ENCODE measurements around the gene EXOC8. TPM values are rescaled to one million over a fixed set of nuclear protein-coding genes. Genes with fewer than 3 reads are reported as not detected.

Gene EXOC8
- total RNA-seq, 1 experiment from 2014 or later, result 24.5 TPM

DNA sequence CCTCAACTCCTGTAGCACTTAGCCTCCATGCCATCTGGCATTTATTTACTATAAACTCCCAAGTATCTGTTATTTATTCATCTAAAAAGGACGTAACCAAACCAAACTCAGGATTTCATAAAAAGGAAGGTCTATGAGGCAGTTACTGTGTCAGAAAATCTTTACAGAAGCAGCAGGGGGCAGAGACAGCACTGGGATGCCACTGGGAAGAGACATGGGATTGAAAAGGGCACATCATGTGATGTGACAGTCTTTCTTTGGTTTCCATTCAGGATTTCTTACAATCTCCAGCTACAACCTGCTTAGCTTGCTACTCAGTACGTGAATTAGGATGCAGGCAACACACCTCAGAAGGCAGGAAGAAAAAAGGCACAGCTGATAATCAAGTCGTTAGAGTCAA, 31.6 kb upstream of the EXOC8 start:
- no peak overlapping the region for H3K27ac Mint-ChIP-seq (ENCODE audit: unreplicated experiment)
- H3K4me3 Mint-ChIP-seq (ENCODE audit: low read depth, unreplicated experiment), result no peak overlapping the region

GRCh38 chr1:231364192-231364591, 26.5 kb upstream of the EXOC8 start:
- DNase-seq, result no peak
- CTCF ChIA-PET, result no interaction called here
- TF ChIP-seq, protein P1, sequence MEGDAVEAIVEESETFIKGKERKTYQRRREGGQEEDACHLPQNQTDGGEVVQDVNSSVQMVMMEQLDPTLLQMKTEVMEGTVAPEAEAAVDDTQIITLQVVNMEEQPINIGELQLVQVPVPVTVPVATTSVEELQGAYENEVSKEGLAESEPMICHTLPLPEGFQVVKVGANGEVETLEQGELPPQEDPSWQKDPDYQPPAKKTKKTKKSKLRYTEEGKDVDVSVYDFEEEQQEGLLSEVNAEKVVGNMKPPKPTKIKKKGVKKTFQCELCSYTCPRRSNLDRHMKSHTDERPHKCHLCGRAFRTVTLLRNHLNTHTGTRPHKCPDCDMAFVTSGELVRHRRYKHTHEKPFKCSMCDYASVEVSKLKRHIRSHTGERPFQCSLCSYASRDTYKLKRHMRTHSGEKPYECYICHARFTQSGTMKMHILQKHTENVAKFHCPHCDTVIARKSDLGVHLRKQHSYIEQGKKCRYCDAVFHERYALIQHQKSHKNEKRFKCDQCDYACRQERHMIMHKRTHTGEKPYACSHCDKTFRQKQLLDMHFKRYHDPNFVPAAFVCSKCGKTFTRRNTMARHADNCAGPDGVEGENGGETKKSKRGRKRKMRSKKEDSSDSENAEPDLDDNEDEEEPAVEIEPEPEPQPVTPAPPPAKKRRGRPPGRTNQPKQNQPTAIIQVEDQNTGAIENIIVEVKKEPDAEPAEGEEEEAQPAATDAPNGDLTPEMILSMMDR (IDR thresholded peaks at IDR 0.05; ENCODE audit: unreplicated experiment), result no peak
- Mint-ChIP-seq H3K4me1 (ENCODE audit: low read depth, unreplicated experiment) (no peaks in the 10 kb centered on the region), H3K4me3 (ENCODE audit: low read depth, unreplicated experiment) (no peak overlapping the region), H3K9me3 (ENCODE audit: low read depth, unreplicated experiment) (no peaks in the 10 kb centered on the region), H3K27me3 (ENCODE audit: unreplicated experiment) (no peaks in the 10 kb centered on the region), H3K27ac (ENCODE audit: unreplicated experiment) (no peak overlapping the region), H3K36me3 (ENCODE audit: insufficient read depth, unreplicated experiment) (peaks cover 9% of the 10 kb centered on the region)
- intact Hi-C loops (cut with micrococcal nuclease; ENCODE audit: unreplicated experiment), result no loop called here
- BruUV-seq (replicated peaks), result no TSS peak

More for the DNA sequence above, 31.6 kb upstream of the EXOC8 start:
- DNase-seq, result no peak
- H3K36me3 Mint-ChIP-seq (ENCODE audit: insufficient read depth, unreplicated experiment), result no peaks in the 10 kb centered on the region
- BruUV-seq (replicated peaks), result no TSS peak
- H3K4me1 Mint-ChIP-seq (ENCODE audit: low read depth, unreplicated experiment), result no peaks in the 10 kb centered on the region
- intact Hi-C loops (cut with micrococcal nuclease; ENCODE audit: unreplicated experiment), result no loop called here
- TF ChIP-seq, protein P1 (IDR thresholded peaks at IDR 0.05; ENCODE audit: unreplicated experiment), result no peak
- H3K9me3 Mint-ChIP-seq (ENCODE audit: low read depth, unreplicated experiment), result no peaks in the 10 kb centered on the region
- no peaks in the 10 kb centered on the region for H3K27me3 Mint-ChIP-seq (ENCODE audit: unreplicated experiment)
- CTCF ChIA-PET, result no interaction called here

DNA sequence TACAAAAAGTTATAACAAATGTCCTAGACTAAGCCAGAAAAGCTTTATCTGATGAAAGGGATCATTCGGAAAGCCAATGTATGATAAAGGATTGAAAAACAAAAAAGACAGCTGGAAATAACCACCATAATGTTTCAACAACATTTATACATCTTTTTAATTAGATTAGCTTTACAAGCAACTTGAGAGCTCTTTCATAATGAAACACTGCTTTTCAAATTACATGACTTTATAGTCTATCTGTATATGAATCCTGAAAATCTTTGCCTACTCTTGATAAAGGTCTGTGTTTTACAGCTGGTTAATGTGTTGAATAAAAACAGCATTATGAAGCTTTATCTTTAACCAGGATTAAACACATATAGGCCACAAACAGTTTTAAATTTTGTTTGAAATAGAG, 26.0 kb upstream of the EXOC8 start:
- intact Hi-C loops (cut with micrococcal nuclease; ENCODE audit: unreplicated experiment), result no loop called here
- no peak overlapping the region for H3K27ac Mint-ChIP-seq (ENCODE audit: unreplicated experiment)
- TF ChIP-seq, protein P1 (IDR thresholded peaks at IDR 0.05; ENCODE audit: unreplicated experiment), result no peak
- H3K4me1 Mint-ChIP-seq (ENCODE audit: low read depth, unreplicated experiment), result no peaks in the 10 kb centered on the region
- no peak for DNase-seq
- CTCF ChIA-PET, result interaction anchor here (0.6 kb wide), 1 partner anchor 124 kb away, joined by 4 read pairs; no protein-coding TSS in a partner anchor
- no peaks in the 10 kb centered on the region for H3K27me3 Mint-ChIP-seq (ENCODE audit: unreplicated experiment)
- H3K9me3 Mint-ChIP-seq (ENCODE audit: low read depth, unreplicated experiment), result no peaks in the 10 kb centered on the region
- no peak overlapping the region for H3K4me3 Mint-ChIP-seq (ENCODE audit: low read depth, unreplicated experiment)
- BruUV-seq (replicated peaks), result no TSS peak
- peaks cover 9% of the 10 kb centered on the region for H3K36me3 Mint-ChIP-seq (ENCODE audit: insufficient read depth, unreplicated experiment)

GRCh38 chr1:231362325-231362724, 24.7 kb upstream of the EXOC8 start:
- H3K9me3 Mint-ChIP-seq (ENCODE audit: low read depth, unreplicated experiment), result no peaks in the 10 kb centered on the region
- peaks cover 9% of the 10 kb centered on the region for H3K36me3 Mint-ChIP-seq (ENCODE audit: insufficient read depth, unreplicated experiment)
- CTCF ChIA-PET, result no interaction called here
- H3K27ac Mint-ChIP-seq (ENCODE audit: unreplicated experiment), result no peak overlapping the region
- BruUV-seq (replicated peaks), result no TSS peak
- TF ChIP-seq, protein P1 (IDR thresholded peaks at IDR 0.05; ENCODE audit: unreplicated experiment), result no peak
- intact Hi-C loops (cut with micrococcal nuclease; ENCODE audit: unreplicated experiment), result no loop called here
- H3K4me1 Mint-ChIP-seq (ENCODE audit: low read depth, unreplicated experiment), result no peaks in the 10 kb centered on the region
- H3K4me3 Mint-ChIP-seq (ENCODE audit: low read depth, unreplicated experiment), result no peak overlapping the region
- DNase-seq, result no peak
- no peaks in the 10 kb centered on the region for H3K27me3 Mint-ChIP-seq (ENCODE audit: unreplicated experiment)

All from Calu3 (cell line).